Right hindlimb (tissue), 1 donor: ENCODE results near the gene LGALS9B.
"Not testable (repeated sequence)": the region's sequence is repeated elsewhere in the genome, so short reads cannot be mapped to it uniquely, and the experiment has no call there.

Experiments used
- DNase-seq: peaks from one replicate; pipeline ENCODE4 v3.0.0-alpha.2; 2018

Gene LGALS9B

DNA sequence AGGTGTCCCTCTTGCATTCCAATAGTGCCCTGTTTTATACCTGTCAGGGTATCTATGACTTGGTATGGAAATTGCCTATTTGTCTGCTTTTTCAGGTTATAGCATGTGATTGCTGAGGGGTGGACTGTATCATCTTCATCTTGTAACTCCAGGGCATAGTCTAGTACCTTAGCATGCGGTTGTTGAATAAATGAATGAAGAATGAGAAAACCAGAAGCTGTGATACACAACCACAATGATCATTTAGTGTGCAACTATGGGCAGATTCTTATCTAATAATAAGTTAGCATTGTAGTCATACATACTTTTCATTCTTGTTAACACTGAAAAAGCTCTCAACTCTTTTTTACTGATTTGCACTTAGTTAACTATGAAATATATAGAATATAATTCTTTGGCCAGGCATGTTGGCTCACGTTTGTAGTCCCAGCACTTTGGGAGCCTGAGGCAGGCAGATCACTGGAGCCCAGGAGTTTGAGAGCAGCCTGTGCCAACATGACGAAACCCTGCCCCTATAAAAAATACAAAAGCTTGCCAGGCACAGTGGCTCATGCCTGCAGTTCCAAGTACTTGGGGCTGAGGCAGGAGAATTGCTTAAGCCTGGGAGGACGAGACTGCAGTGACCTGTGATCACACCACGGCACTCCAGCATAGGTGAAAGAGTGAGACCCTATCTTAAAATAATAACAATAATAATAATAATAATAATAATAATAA, 65.9 kb downstream of the LGALS9B start:
- not testable (repeated sequence) for DNase-seq

DNA sequence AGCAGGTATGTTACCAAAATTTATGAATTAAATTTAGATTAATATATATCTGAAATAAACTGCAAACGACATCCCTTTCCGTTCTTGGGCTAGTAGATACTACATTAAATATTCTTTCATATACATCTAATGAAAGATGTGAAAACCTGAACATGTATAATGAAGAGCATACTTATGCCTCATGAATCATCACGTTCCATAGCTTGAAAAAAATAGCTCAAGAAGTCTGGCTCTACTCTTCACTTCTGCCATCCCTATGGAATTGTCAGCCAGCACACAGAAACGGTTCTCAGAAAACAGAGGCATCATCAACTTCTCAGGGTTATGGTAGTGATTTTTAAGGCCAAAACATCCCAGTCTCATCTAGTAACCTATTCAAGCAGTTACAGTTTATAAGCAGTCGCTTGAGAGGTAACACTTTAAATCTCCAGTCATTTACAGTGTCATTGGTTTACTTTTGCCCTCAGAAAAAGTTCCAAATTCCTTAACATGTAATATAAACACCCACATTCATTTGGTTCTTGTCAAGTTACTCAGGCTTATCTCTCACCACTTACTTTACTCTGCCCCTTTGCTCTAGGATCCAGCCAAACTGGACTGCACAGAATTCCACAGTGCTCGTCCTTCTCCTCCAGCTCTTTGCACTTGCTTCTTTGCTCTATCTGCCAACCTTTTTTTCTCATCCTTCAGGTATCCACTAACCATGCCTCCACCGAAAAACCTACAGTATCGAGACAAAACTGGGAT, 66.6 kb downstream of the LGALS9B start:
- not testable (repeated sequence) for DNase-seq
